Breast epithelium (tissue), 4 donors: Measurements from ENCODE around the gene PRPF6. TPM values are rescaled to one million over a fixed set of nuclear protein-coding genes. Genes with fewer than 3 reads are reported as not detected.

ENCODE experiments used
- DNase-seq, 2 donors: peaks; one replicate each; pipeline ENCODE4 v3.0.0-alpha.2; 2019; ENCODE audit warnings: low spot score in 2 of 2
- H3K27ac ChIP-seq, 2 donors: fragments of 200-600 bp; sonication (generic) in 1 of 2; one replicate each; pipeline ENCODE4 v1.5.1; 2016 to 2019; ENCODE audit warnings: mild to moderate bottlenecking in 1 of 2
- H3K27me3 ChIP-seq, 2 donors: fragments of 200-600 bp; sonication (generic) in 1 of 2; one replicate each; pipeline versions ENCODE4 v1.5.1 to v1.6.0; 2017 to 2019; ENCODE audit warnings: control low read depth in 1 of 2, mild to moderate bottlenecking in 1 of 2
- H3K36me3 ChIP-seq: fragments of 200-600 bp; one replicate; pipeline ENCODE4 v1.5.1; 2019
- H3K4me1 ChIP-seq, 2 donors: fragments of 200-600 bp; sonication (generic); one replicate each; pipeline ENCODE4 v1.5.1; 2016 to 2019; ENCODE audit warnings: control low read depth in 1 of 2
- H3K4me3 ChIP-seq, 3 donors: fragments of 200-600 bp; sonication (generic); 1 replicate in 2 of 3; 2 replicates in 1 of 3; pipeline ENCODE4 v1.5.1; 2016 to 2019; ENCODE audit warnings: mild to moderate bottlenecking in 3 of 3, moderate library complexity in 2 of 3
- H3K9me3 ChIP-seq, 2 donors: fragments of 200-600 bp; sonication (generic) in 1 of 2; one replicate each; pipeline ENCODE4 v1.5.1; 2016 to 2019; ENCODE audit warnings: control low read depth in 1 of 2
- POLR2A ChIP-seq: fragments of 450-650 bp; IDR thresholded peaks from one replicate; pipeline ENCODE4 v1.6.1; 2016; ENCODE audit warnings: antibody characterized with exemption, mild to moderate bottlenecking, moderate library complexity
- POLR2AphosphoS5 ChIP-seq, 3 donors: sonication (generic); formaldehyde crosslinking; IDR thresholded peaks; one replicate each; pipeline ENCODE4 v1.6.1; 2017; ENCODE audit warnings: antibody characterized with exemption in 3 of 3
- intact Hi-C: fragments of 100-400 bp; cut with DNase I; formaldehyde crosslinking; loops from one replicate; pipeline ENCODE4 v1.15.1; 2023; ENCODE audit warnings: low total_unique reads
- total RNA-seq, 3 donors: library from RNA; depleted of rRNA; stranded (reverse); fragments of >200 nt; gene quantifications; one replicate each; pipeline ENCODE4 v1.1.0, GENCODE V29; 2016
- TF ChIP-seq, protein P1 (sequence below), 3 donors: fragments of 450-650 bp; IDR thresholded peaks; one replicate each; pipeline ENCODE4 v1.5.1; 2016 to 2017; ENCODE audit warnings: antibody characterized with exemption in 3 of 3, mild to moderate bottlenecking in 3 of 3, moderate library complexity in 3 of 3

Gene PRPF6
- total RNA-seq, 3 donors from 2014 or later, result 53.9 to 67.5 (median 59.6) TPM

DNA sequence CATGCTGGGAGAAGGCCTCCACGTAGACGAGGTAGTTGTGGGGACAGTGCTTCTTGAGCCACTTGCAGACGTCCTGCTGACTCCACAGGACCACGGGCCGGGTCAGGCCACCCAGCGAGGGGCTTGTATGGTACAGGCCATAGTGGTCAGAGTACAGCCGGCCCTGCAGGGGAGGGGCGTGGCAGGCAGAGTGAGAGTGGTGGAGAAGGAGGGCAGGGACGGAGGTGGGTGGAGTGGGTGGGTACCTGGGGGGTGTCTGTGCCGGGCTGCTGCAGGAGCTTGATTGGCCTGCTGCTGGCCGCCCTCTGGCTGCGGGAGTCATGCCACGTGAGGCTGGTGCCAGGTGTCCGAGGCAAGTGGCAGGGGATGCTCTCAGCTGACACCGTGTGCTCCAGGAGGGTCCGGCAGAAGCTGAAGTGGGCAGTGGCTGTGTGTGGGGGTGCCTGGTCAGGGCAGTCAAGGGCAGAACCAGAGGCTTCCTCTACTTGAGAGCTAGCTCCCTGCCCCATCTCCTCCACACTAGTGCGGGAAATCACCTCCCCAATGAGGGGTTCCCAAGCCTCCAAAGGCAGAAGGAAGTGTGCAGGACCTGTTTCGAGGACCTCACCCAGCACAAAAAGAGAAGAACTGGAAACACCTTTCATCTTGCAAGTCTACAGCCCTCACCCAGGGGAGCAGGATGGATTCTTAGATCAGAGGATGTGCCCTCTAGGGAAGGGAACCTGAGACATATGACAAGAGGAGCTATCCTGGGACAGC, 3.8 kb upstream of the PRPF6 start:
- H3K9me3 ChIP-seq, result no peaks in the 10 kb centered on the region
- H3K36me3 ChIP-seq, result no peaks in the 10 kb centered on the region
- H3K27me3 ChIP-seq, result no peaks in the 10 kb centered on the region
- TF ChIP-seq POLR2AphosphoS5 (IDR thresholded peaks at IDR 0.05), result no peak
- TF ChIP-seq, protein P1, sequence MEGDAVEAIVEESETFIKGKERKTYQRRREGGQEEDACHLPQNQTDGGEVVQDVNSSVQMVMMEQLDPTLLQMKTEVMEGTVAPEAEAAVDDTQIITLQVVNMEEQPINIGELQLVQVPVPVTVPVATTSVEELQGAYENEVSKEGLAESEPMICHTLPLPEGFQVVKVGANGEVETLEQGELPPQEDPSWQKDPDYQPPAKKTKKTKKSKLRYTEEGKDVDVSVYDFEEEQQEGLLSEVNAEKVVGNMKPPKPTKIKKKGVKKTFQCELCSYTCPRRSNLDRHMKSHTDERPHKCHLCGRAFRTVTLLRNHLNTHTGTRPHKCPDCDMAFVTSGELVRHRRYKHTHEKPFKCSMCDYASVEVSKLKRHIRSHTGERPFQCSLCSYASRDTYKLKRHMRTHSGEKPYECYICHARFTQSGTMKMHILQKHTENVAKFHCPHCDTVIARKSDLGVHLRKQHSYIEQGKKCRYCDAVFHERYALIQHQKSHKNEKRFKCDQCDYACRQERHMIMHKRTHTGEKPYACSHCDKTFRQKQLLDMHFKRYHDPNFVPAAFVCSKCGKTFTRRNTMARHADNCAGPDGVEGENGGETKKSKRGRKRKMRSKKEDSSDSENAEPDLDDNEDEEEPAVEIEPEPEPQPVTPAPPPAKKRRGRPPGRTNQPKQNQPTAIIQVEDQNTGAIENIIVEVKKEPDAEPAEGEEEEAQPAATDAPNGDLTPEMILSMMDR (IDR thresholded peaks at IDR 0.05), result no peak
- TF ChIP-seq POLR2A, result no peak
- H3K4me1 ChIP-seq, result peaks cover 11 to 22% of the 10 kb centered on the region in 2 donors
- intact Hi-C loops, result loop anchor here (10.0 kb wide), 1 partner anchor 82 kb away; the partner anchor contains the start of gene DNAJC5
- DNase-seq, result peak in 1 of 2 donors; percentile 16
- no peak overlapping the region for H3K27ac ChIP-seq
- no peak overlapping the region for H3K4me3 ChIP-seq

DNA sequence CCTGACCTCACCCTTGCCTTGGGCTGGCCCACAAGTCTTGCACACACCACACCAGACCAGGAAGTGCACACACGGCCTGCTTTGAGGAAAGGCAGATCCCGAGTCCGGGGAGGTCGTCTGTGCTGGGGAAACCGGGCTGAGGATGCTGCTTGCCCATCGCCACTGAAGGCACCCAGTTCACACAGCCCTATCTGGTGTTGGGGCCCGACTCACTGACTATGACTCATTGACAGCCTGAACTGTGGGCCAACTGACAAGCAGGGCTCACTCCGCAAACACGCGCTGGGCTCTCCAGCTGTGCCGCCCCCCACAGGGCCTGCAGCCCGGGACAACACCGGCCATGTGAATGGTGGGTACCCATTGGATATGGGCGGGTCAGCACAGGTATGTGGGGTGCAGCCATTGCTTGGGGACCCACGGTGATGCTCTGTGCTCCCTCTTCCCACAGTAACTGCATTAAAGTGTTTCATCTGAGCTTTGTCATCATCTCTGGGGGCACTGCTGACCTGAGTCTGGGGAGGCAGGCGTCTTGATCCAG, 3.1 kb upstream of the PRPF6 start:
- H3K27ac ChIP-seq, result no peak overlapping the region
- intact Hi-C loops, result loop anchor here (10.0 kb wide), 1 partner anchor 83 kb away; the partner anchor contains the start of gene DNAJC5
- H3K9me3 ChIP-seq, result no peaks in the 10 kb centered on the region
- no peaks in the 10 kb centered on the region for H3K36me3 ChIP-seq
- H3K27me3 ChIP-seq, result no peaks in the 10 kb centered on the region
- TF ChIP-seq, protein P1 (IDR thresholded peaks at IDR 0.05), result no peak
- TF ChIP-seq POLR2A (no peak), POLR2AphosphoS5 (IDR thresholded peaks at IDR 0.05) (no peak)
- no peak overlapping the region for H3K4me3 ChIP-seq
- no peak for DNase-seq
- H3K4me1 ChIP-seq, result peaks cover 13 to 28% of the 10 kb centered on the region in 2 donors

DNA sequence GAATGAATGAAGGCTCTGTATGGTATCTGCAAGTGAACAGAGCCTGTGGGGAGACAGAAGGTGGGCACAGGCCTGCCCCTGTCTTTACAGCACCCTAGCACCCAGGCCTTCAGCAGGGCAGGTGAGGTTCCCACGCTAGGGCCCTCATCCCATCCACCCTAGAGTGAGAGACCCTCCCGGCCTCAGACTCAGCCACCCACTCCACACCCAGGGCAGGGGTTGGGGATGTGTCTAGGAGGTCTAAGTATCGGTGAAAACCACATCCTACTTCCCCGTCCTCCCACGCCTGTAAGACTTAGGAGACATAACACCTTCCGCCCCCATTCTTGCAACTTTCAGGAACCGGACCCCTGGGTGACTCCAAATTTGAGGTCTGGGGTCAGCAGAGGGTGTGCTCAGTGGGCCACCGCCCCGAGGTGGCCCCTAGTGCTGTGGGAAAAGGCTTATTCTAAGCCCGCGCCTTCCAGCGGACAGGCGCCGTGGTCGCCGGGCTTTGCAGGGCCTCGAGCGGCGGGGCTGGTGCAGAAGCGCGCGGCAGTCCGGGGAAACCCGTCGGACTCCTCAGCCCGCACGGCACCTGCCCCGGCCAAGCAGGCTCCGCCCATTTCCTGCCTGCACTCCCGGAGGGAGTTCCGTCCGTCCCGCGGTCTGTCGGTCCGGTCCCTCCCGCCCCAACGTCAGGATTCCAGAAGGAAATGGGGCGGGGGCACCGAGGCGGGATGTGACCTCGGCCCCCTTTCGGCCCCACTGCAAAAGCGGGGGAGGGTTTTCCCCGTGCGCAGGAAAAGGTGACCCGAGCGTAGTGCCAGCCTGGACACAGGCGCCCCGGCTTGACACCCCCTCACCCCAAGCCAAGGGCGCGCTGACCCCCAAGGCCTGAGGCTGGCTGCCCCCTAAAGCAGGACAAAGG, 2.4 kb upstream of the PRPF6 start:
- intact Hi-C loops, result loop anchor here (10.0 kb wide), 1 partner anchor 84 kb away; the partner anchor contains the start of gene DNAJC5
- H3K4me1 ChIP-seq, result peaks cover 13 to 29% of the 10 kb centered on the region in 2 donors
- H3K4me3 ChIP-seq, result peak overlapping the region; percentile 42 to 99 (median 81)
- peak; percentile 69 to 81 for DNase-seq
- no peaks in the 10 kb centered on the region for H3K9me3 ChIP-seq
- TF ChIP-seq POLR2A (no peak), POLR2AphosphoS5 (IDR thresholded peaks at IDR 0.05) (peak in 1 of 3 donors; percentile 12)
- TF ChIP-seq, protein P1 (IDR thresholded peaks at IDR 0.05), result no peak
- no peaks in the 10 kb centered on the region for H3K27me3 ChIP-seq
- H3K27ac ChIP-seq, result peak overlapping the region; percentile 66 to 85
- no peaks in the 10 kb centered on the region for H3K36me3 ChIP-seq

DNA sequence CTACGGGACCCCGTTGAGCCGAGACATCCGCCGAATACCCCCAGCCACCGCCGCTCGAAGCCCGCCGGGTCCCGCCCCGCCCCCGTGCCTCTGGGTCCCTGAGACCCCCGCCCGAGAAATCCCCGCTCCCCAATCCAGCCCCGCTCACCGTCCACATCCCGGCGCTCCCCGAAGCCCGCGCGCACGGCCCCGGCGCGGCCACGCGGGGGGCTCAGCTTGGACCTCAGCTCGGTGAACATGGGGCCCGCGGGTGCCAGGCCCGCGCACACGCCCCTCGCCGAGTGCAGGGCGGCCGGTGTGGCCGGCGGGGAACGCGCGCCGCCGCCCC, 1.7 kb upstream of the PRPF6 start:
- Histone ChIP-seq H3K4me3 (peak overlapping the region; percentile 42 to 99 (median 81)), H3K27me3 (no peaks in the 10 kb centered on the region), H3K4me1 (peaks cover 13 to 29% of the 10 kb centered on the region in 2 donors), H3K9me3 (no peaks in the 10 kb centered on the region), H3K27ac (peak overlapping the region; percentile 66 to 85), H3K36me3 (no peaks in the 10 kb centered on the region)
- TF ChIP-seq POLR2AphosphoS5 (IDR thresholded peaks at IDR 0.05) (no peak), POLR2A (no peak)
- TF ChIP-seq, protein P1 (IDR thresholded peaks at IDR 0.05), result no peak
- intact Hi-C loops, result loop anchor here (10.0 kb wide), 1 partner anchor 84 kb away; the partner anchor contains the start of gene DNAJC5
- no peak for DNase-seq
